Endothelial cell of umbilical vein (primary cell): ENCODE data around the gene LRRC43.

ENCODE experiments used
- CTCF ChIP-seq, 2 donors: IDR thresholded peaks; 1 replicate in 1 of 2; 2 replicates in 1 of 2; pipeline ENCODE4 v1.5.1; 2011; ENCODE audit warnings: low read length in 2 of 2, mild to moderate bottlenecking in 2 of 2, moderate library complexity in 2 of 2, control low read depth in 1 of 2, inconsistent platforms in 1 of 2, low read depth in 1 of 2; ENCODE audit not compliant: insufficient read depth in 1 of 2; ENCODE audit errors: extremely low read depth in 1 of 2
- EZH2 ChIP-seq: IDR thresholded peaks from 2 replicates; pipeline ENCODE4 v1.6.1; 2012; ENCODE audit warnings: borderline replicate concordance, low read depth, mild to moderate bottlenecking, moderate library complexity, low read length, inconsistent platforms; ENCODE audit not compliant: severe bottlenecking
- MAX ChIP-seq: IDR thresholded peaks from 2 replicates; pipeline ENCODE4 v1.6.1; 2011; ENCODE audit not compliant: insufficient read depth, insufficient read length
- MYC ChIP-seq: IDR thresholded peaks from one replicate; pipeline ENCODE4 v1.6.1; 2011; ENCODE audit warnings: mild to moderate bottlenecking, low read depth, low read length
- POLR2A ChIP-seq: IDR thresholded peaks from 2 replicates; pipeline ENCODE4 v1.6.1; 2012; ENCODE audit warnings: low read depth, mild to moderate bottlenecking, control low read depth, low read length
- POLR2AphosphoS5 ChIP-seq: IDR thresholded peaks from 2 replicates; pipeline ENCODE4 v1.6.1; 2012; ENCODE audit warnings: low read depth, mild to moderate bottlenecking, control low read depth, low read length, moderate library complexity; ENCODE audit not compliant: insufficient read depth

GRCh38 chr12:122155705-122156104 lies 27.2 kb upstream of the LRRC43 start:
- no peak for TF ChIP-seq MAX
- TF ChIP-seq CTCF (IDR thresholded peaks at IDR 0.05; ENCODE audit: extremely low read depth in 1 of 2, insufficient read depth in 1 of 2, low read depth in 1 of 2, low read length in 2 of 2) = no peak
- no peak for TF ChIP-seq POLR2A
- TF ChIP-seq EZH2 = no peak
- TF ChIP-seq POLR2AphosphoS5 = no peak
- TF ChIP-seq MYC = no peak
